T-cell (primary cell): ENCODE results near the gene TTI1. TPM values are rescaled to one million over a fixed set of nuclear protein-coding genes. Genes with fewer than 3 reads are reported as not detected.

Source experiments
- ATAC-seq, 4 experiments: fragments of 200-7000 bp in 3 of 4; fragments of 150-1000 bp in 1 of 4; cut with Tn5 transposase; replicated peaks in 1 of 4; 1 replicate in 3 of 4; 2 replicates in 1 of 4; pipeline ENCODE4 v1.10.0; 2021; ENCODE audit warnings: moderate library complexity in 3 of 4, mild to moderate bottlenecking in 2 of 4, moderate number of reproducible peaks in 1 of 4
- CTCF ChIA-PET, 2 donors: fragments of 300-600 bp; sonication (Branson Sonifier 250); formaldehyde crosslinking; loops; one replicate each; lab custom pipeline; 2022; ENCODE audit warnings: antibody characterized with exemption in 2 of 2; lab: Charles Lee
- POLR2A ChIA-PET, 2 donors: fragments of 300-600 bp; sonication (Branson Sonifier 250); formaldehyde crosslinking; loops; one replicate each; lab custom pipeline; 2022; ENCODE audit warnings: antibody characterized with exemption in 2 of 2; lab: Charles Lee
- DNase-seq, 35 experiments: peaks; one replicate each; pipeline versions ENCODE4 v3.0.0 to v3.0.0-alpha.2; 2013 to 2023
- H3K27ac ChIP-seq: one replicate; pipeline ENCODE4 v1.5.1; 2013; ENCODE audit warnings: low read length
- H3K27me3 ChIP-seq, 2 experiments: replicated peaks in 1 of 2; 1 replicate in 1 of 2; 2 replicates in 1 of 2; pipeline versions ENCODE4 v1.6.1 to v1.7.0; 2013; ENCODE audit warnings: low read length in 1 of 2, mixed read lengths in 1 of 2; ENCODE audit not compliant: control insufficient read depth in 2 of 2, insufficient read depth in 2 of 2; ENCODE audit errors: extremely low read depth in 1 of 2
- H3K36me3 ChIP-seq, 2 donors: 1 replicate in 1 of 2; 2 replicates in 1 of 2; pipeline versions ENCODE4 v1.6.1 to v1.7.0; 2013; ENCODE audit warnings: low read length in 1 of 2; ENCODE audit not compliant: control insufficient read depth in 2 of 2, insufficient read depth in 1 of 2; ENCODE audit errors: extremely low read depth in 1 of 2
- H3K4me1 ChIP-seq, 2 experiments: 1 replicate in 1 of 2; 2 replicates in 1 of 2; pipeline versions ENCODE4 v1.6.1 to v1.7.0; 2013; ENCODE audit warnings: low read length in 2 of 2, mixed read lengths in 1 of 2; ENCODE audit not compliant: insufficient read depth in 2 of 2, control insufficient read depth in 1 of 2; ENCODE audit errors: extremely low read depth in 1 of 2
- H3K4me3 ChIP-seq, 2 donors: 1 replicate in 1 of 2; 2 replicates in 1 of 2; pipeline versions ENCODE4 v1.5.1 to v1.7.0; 2013; ENCODE audit warnings: mild to moderate bottlenecking in 2 of 2, low read length in 1 of 2, moderate library complexity in 1 of 2; ENCODE audit not compliant: control insufficient read depth in 1 of 2; ENCODE audit errors: extremely low read depth in 1 of 2
- H3K9me3 ChIP-seq: 2 replicates; pipeline ENCODE4 v1.7.0; 2013
- H3K27ac Mint-ChIP-seq, 2 donors: one replicate each; pipeline ENCODE4 v1.8.0; 2020 to 2021; ENCODE audit warnings: mild to moderate bottlenecking in 2 of 2, mixed read lengths in 2 of 2
- H3K27me3 Mint-ChIP-seq, 2 donors: one replicate each; pipeline ENCODE4 v1.8.0; 2021 to 2022; ENCODE audit warnings: mixed read lengths in 2 of 2
- H3K36me3 Mint-ChIP-seq: one replicate; pipeline ENCODE4 v1.8.0; 2021; ENCODE audit warnings: mixed read lengths
- H3K4me1 Mint-ChIP-seq, 3 donors: one replicate each; pipeline ENCODE4 v1.8.0; 2020 to 2022; ENCODE audit warnings: mixed read lengths in 3 of 3, mild to moderate bottlenecking in 1 of 3
- H3K4me3 Mint-ChIP-seq, 3 donors: one replicate each; pipeline ENCODE4 v1.8.0; 2020 to 2022; ENCODE audit warnings: mild to moderate bottlenecking in 3 of 3, mixed read lengths in 3 of 3, moderate library complexity in 3 of 3
- H3K9me3 Mint-ChIP-seq, 3 donors: one replicate each; pipeline ENCODE4 v1.8.0; 2020 to 2022; ENCODE audit warnings: mixed read lengths in 3 of 3
- WGBS: methylation state at CpG from one replicate; pipeline ENCODE4 v1.1.5; 2013; ENCODE audit warnings: missing lambda C conversion rate; ENCODE audit not compliant: insufficient coverage; 5-methylcytosine and 5-hydroxymethylcytosine counted together
- total RNA-seq, 35 experiments: library from RNA in 6 of 35; stranded (reverse) in 6 of 35; fragments of 120-200 nt in 1 of 35; gene quantifications; one replicate each; pipeline versions ENCODE4 v1.2.1 to v1.2.4 and lab custom pipeline; 2013 to 2026

TTI1 gene
- total RNA-seq, 5 donors from 2014 or later (not counting 1 experiment from before 2014, with no cell fraction given), result 17.8 to 27.6 (median 23.2) TPM

DNA sequence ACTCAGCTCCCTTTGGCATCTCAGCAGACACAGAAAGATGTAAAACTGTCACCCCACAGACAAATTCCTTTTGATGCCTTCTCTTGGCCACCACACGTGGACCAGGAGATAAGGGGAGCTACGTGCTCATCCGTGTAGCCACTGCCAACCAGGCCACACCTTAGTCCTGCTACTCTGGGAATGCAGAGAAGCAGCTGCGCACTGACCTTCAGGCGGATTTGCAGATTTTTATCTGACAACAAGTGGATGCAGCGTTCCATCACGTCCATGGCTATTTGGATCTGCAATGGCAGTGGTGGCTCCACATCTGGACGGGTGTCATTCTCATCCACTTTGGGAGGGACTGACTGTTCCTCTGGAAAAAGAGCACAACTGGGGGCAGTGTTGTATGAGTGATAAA, 30.8 kb downstream of the TTI1 start:
- no peak overlapping the region for H3K27ac ChIP-seq
- CTCF ChIA-PET, result interaction anchor here in 1 of 2 donors (0.5 kb wide), 1 partner anchor 10 kb away, joined by 3 read pairs; no protein-coding TSS in a partner anchor
- H3K27ac Mint-ChIP-seq, result peak overlapping the region in 1 of 2 donors; percentile 62
- no peaks in the 10 kb centered on the region for H3K27me3 Mint-ChIP-seq
- no peaks in the 10 kb centered on the region for H3K9me3 Mint-ChIP-seq
- H3K27me3 ChIP-seq, result no peaks in the 10 kb centered on the region
- no peaks in the 10 kb centered on the region for H3K4me1 ChIP-seq
- peaks cover 11 to 70% of the 10 kb centered on the region in 2 donors for H3K36me3 ChIP-seq
- H3K4me3 ChIP-seq, result no peak overlapping the region
- H3K4me3 Mint-ChIP-seq, result no peak overlapping the region
- H3K36me3 Mint-ChIP-seq, result peaks cover 63% of the 10 kb centered on the region
- POLR2A ChIA-PET, result no interaction called here
- no peak for ATAC-seq
- WGBS, result 96% methylated on average over 7 of the region's 8 CpGs
- DNase-seq, result no peak
- H3K4me1 Mint-ChIP-seq, result peaks cover 6 to 13% (median 11%) of the 10 kb centered on the region in 3 donors
- H3K9me3 ChIP-seq, result no peaks in the 10 kb centered on the region

DNA sequence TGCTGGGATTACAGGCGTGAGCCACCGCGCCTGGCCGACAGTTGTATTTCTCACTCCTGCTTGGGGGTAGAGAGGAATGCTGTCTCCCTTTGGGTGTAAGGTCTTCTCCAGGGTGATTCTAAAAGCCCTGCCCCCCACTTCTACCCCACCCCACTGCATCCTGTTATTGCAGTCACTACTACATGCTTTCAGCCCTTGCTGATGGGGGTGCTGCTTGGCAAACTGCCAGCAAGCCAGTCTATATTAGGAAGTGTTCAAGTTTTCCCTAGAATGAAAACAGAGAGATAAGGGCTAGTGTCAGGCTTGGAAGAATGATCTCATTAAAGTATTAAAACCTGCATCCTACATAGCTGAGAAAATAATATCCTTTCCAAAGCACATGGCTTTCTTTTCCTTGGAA, 31.3 kb downstream of the TTI1 start:
- no peaks in the 10 kb centered on the region for H3K27me3 Mint-ChIP-seq
- ATAC-seq (peak in 2 of 4 experiments; percentile 64 to 66), DNase-seq (peak in 17 of 35 experiments; percentile 2 to 28 (median 12))
- Histone ChIP-seq H3K27ac (no peak overlapping the region), H3K4me3 (no peak overlapping the region), H3K27me3 (no peaks in the 10 kb centered on the region), H3K36me3 (peaks cover 15 to 75% of the 10 kb centered on the region in 2 donors), H3K4me1 (no peaks in the 10 kb centered on the region), H3K9me3 (no peaks in the 10 kb centered on the region)
- peaks cover 6 to 13% (median 11%) of the 10 kb centered on the region in 3 donors for H3K4me1 Mint-ChIP-seq
- peak overlapping the region in 1 of 2 donors; percentile 62 for H3K27ac Mint-ChIP-seq
- CTCF ChIA-PET, result interaction anchor here in 1 of 2 donors (0.5 kb wide), 1 partner anchor 9 kb away, joined by 3 read pairs; no protein-coding TSS in a partner anchor
- no CpG with 5 or more reads among the region's 4 CpGs for WGBS
- peaks cover 68% of the 10 kb centered on the region for H3K36me3 Mint-ChIP-seq
- no peaks in the 10 kb centered on the region for H3K9me3 Mint-ChIP-seq
- POLR2A ChIA-PET, result no interaction called here
- no peak overlapping the region for H3K4me3 Mint-ChIP-seq

DNA sequence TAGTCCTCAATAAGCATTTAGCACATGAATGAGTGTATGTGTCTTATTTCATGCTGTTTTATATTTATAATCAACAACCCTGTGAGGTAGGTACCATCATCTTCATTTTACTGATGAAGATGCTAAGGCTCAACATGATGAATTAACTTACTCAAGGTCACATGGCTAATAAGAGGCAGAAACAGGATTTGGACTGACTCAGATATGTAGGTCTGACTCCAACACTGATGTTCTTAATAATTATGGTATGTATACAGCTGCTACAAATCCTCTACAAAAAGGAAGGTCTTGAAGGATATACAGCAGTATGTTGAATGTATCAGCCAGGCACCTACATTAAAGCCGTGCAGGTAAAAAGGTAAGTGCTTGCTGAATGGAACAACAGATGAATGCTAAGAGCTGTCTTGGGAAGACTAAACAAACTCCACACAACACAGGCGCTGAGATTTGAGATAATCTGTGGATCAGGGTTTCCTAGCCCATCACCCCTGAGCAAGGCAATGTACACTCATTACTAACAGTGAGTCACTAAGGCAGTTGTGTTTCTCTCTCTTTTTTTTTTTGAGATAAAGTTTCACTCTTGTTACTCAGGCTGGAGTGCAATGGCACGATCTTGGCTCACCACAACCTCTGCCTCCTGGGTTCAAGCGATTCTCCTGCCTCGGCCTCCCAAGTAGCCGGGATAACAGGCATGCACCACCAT, 31.9 kb downstream of the TTI1 start:
- H3K4me3 Mint-ChIP-seq, result no peak overlapping the region
- H3K36me3 Mint-ChIP-seq, result peaks cover 70% of the 10 kb centered on the region
- H3K4me1 Mint-ChIP-seq, result peaks cover 6 to 13% (median 11%) of the 10 kb centered on the region in 3 donors
- peak overlapping the region in 1 of 2 donors; percentile 45 for H3K27ac Mint-ChIP-seq
- 93% methylated on average over 3 of the region's 6 CpGs for WGBS
- CTCF ChIA-PET, result no interaction called here
- Histone ChIP-seq H3K4me1 (no peaks in the 10 kb centered on the region), H3K36me3 (peaks cover 20 to 79% of the 10 kb centered on the region in 2 donors), H3K4me3 (no peak overlapping the region), H3K9me3 (no peaks in the 10 kb centered on the region), H3K27me3 (no peaks in the 10 kb centered on the region), H3K27ac (no peak overlapping the region)
- ATAC-seq, result no peak
- H3K27me3 Mint-ChIP-seq, result no peaks in the 10 kb centered on the region
- H3K9me3 Mint-ChIP-seq, result no peaks in the 10 kb centered on the region
- POLR2A ChIA-PET, result no interaction called here
- DNase-seq, result no peak

DNA sequence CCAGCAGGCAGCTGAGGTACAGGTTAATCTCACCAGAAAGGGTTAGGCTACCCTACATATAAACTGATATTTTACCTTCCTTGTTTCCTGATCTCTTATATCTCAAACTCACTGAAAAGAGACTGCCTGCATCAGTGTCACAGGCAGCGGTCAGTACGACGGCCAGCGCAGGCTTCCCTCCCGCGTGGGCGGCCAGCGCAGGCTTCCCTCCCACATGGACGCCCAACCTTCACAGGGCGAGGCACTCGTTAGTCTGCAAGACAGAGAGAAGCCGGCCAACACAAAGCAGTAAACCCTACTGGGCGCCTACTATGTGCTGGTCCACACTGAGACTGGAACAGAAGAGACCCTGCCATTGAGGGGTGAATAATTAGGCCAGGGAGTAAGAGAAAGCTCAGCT, 33.0 kb downstream of the TTI1 start:
- POLR2A ChIA-PET, result no interaction called here
- WGBS, result 92% methylated on average over 12 of the region's 13 CpGs
- Mint-ChIP-seq H3K27me3 (no peaks in the 10 kb centered on the region), H3K4me1 (peaks cover 6 to 13% (median 11%) of the 10 kb centered on the region in 3 donors), H3K9me3 (no peaks in the 10 kb centered on the region), H3K4me3 (no peak overlapping the region), H3K36me3 (peaks cover 71% of the 10 kb centered on the region), H3K27ac (no peak overlapping the region)
- no peak for ATAC-seq
- Histone ChIP-seq H3K9me3 (no peaks in the 10 kb centered on the region), H3K27me3 (no peaks in the 10 kb centered on the region), H3K4me3 (no peak overlapping the region), H3K36me3 (peaks cover 23 to 85% of the 10 kb centered on the region in 2 donors), H3K27ac (no peak overlapping the region), H3K4me1 (no peaks in the 10 kb centered on the region)
- CTCF ChIA-PET, result no interaction called here
- DNase-seq, result no peak

DNA sequence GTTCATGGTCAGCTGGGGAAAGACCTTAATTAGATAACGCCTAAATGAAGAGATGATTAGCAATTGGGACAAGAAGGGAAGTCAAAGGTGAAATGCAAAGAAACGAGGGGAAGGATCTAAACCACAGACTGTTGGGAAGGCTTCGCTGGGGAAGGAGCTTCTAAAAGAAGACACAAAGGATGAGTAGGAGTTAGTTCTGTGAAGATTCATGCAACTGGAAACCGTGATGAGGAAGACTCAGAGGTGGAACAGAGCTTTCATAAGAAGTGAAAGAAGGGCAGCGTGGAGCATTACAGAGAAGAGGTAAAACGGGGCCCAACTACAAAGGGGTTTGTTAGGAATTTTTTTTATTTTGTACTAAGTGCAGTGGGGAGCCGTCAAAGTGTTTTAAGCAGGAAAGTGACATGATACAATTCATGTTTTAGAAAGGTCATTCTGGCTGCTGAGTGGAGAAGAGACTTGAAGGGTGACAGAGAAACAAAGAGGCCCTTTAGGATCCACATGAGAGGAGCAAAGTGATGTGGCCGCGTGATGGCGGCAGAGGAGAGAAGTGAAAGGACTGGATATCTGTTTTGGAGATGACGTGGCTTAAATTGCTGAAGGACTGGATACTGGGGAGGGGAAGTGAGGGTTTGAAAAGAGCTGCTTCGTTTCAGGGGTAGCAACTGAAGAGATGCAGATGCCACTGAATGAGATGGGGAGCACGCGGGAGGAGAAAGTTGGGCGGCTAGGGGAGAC, 33.6 kb downstream of the TTI1 start:
- no peak overlapping the region for H3K4me3 ChIP-seq
- Mint-ChIP-seq H3K4me1 (peaks cover 6 to 13% (median 11%) of the 10 kb centered on the region in 3 donors), H3K27ac (peak overlapping the region; percentile 4), H3K4me3 (no peak overlapping the region), H3K9me3 (no peaks in the 10 kb centered on the region), H3K27me3 (no peaks in the 10 kb centered on the region), H3K36me3 (peaks cover 71% of the 10 kb centered on the region)
- H3K4me1 ChIP-seq, result no peaks in the 10 kb centered on the region
- POLR2A ChIA-PET, result no interaction called here
- CTCF ChIA-PET, result interaction anchor here in 1 of 2 donors (0.7 kb wide), 1 partner anchor 11 kb away, joined by 3 read pairs; no protein-coding TSS in a partner anchor
- no peaks in the 10 kb centered on the region for H3K9me3 ChIP-seq
- peaks cover 23 to 88% of the 10 kb centered on the region in 2 donors for H3K36me3 ChIP-seq
- no peak overlapping the region for H3K27ac ChIP-seq
- DNase-seq (no peak), ATAC-seq (no peak)
- 83% methylated on average over 14 of the region's 15 CpGs for WGBS
- H3K27me3 ChIP-seq, result no peaks in the 10 kb centered on the region

DNA sequence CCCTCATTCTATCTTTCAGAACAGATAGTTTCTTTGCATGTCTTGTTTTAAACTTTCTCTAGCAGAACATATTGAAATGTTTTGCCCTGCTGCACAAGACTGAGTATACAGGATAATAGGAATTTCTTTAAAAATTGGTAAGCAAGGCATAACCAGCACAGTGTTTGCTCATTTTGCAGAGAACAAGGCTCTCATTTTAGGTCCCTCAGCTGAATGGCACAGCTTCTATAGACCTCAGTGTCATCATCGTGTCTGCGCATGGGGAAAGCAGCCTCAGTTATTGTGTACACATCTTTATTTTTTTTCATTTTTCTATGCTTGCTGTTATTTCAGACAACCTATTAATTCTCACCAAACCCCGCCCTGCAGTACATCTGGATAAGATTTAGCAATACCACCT, 35.7 kb downstream of the TTI1 start:
- no peaks in the 10 kb centered on the region for H3K27me3 Mint-ChIP-seq
- no peaks in the 10 kb centered on the region for H3K27me3 ChIP-seq
- no peak overlapping the region for H3K27ac ChIP-seq
- H3K36me3 Mint-ChIP-seq, result peaks cover 71% of the 10 kb centered on the region
- H3K36me3 ChIP-seq, result peaks cover 26 to 72% of the 10 kb centered on the region in 2 donors
- no peak overlapping the region for H3K27ac Mint-ChIP-seq
- ATAC-seq (no peak), DNase-seq (no peak)
- H3K4me3 ChIP-seq, result no peak overlapping the region
- H3K9me3 Mint-ChIP-seq, result no peaks in the 10 kb centered on the region
- H3K9me3 ChIP-seq, result no peaks in the 10 kb centered on the region
- ChIA-PET CTCF (interaction anchor here in 1 of 2 donors (0.6 kb wide), 2 partner anchors 14 to 1265 kb away, joined by 3 to 4 read pairs; no protein-coding TSS in a partner anchor), POLR2A (no interaction called here)
- H3K4me3 Mint-ChIP-seq, result no peak overlapping the region
- peaks cover 0 to 12% (median 10%) of the 10 kb centered on the region in 3 donors for H3K4me1 Mint-ChIP-seq
- no peaks in the 10 kb centered on the region for H3K4me1 ChIP-seq
- 100% methylated on average over 1 of the region's 3 CpGs for WGBS
